ENCODE measurements around the gene AATF. TPM values are rescaled to one million over a fixed set of nuclear protein-coding genes. Genes with fewer than 3 reads are reported as not detected.

Gene AATF
- total RNA-seq, 1 donor from 2014 or later = 11.5 TPM

GRCh38 chr17:37103231-37103630, 154.5 kb downstream of the AATF start:
- H3K27me3 ChIP-seq (ENCODE audit: control insufficient read depth in 3 of 3, insufficient read depth in 3 of 3, low read length in 3 of 3) = no peaks in the 10 kb centered on the region
- no peak overlapping the region for H3K4me3 ChIP-seq (ENCODE audit: low read length in 3 of 3)
- no peak overlapping the region for H3K9ac ChIP-seq (ENCODE audit: low read depth in 1 of 3, low read length in 3 of 3)
- H3K9me3 ChIP-seq (ENCODE audit: control insufficient read depth in 3 of 3, low read length in 3 of 3) = no peaks in the 10 kb centered on the region
- peaks cover 2 to 9% (median 2%) of the 10 kb centered on the region in 3 donors for H3K4me1 ChIP-seq (ENCODE audit: control insufficient read depth in 3 of 3, insufficient read depth in 3 of 3, low read length in 3 of 3)
- no peak overlapping the region for H3K27ac ChIP-seq (ENCODE audit: low read depth, low read length)
- peaks cover 6 to 11% (median 10%) of the 10 kb centered on the region in 3 donors for H3K36me3 ChIP-seq (ENCODE audit: control insufficient read depth in 3 of 3, insufficient read depth in 3 of 3, low read length in 3 of 3)

GRCh38 chr17:37106049-37106448, 157.3 kb downstream of the AATF start:
- H3K27ac ChIP-seq (ENCODE audit: low read depth, low read length) = no peak overlapping the region
- no peaks in the 10 kb centered on the region for H3K27me3 ChIP-seq (ENCODE audit: control insufficient read depth in 3 of 3, insufficient read depth in 3 of 3, low read length in 3 of 3)
- H3K9me3 ChIP-seq (ENCODE audit: control insufficient read depth in 3 of 3, low read length in 3 of 3) = no peaks in the 10 kb centered on the region
- peaks cover 13 to 29% (median 21%) of the 10 kb centered on the region in 3 donors for H3K36me3 ChIP-seq (ENCODE audit: control insufficient read depth in 3 of 3, insufficient read depth in 3 of 3, low read length in 3 of 3)
- H3K9ac ChIP-seq (ENCODE audit: low read depth in 1 of 3, low read length in 3 of 3) = no peak overlapping the region
- peaks cover 2 to 9% (median 2%) of the 10 kb centered on the region in 3 donors for H3K4me1 ChIP-seq (ENCODE audit: control insufficient read depth in 3 of 3, insufficient read depth in 3 of 3, low read length in 3 of 3)
- no peak overlapping the region for H3K4me3 ChIP-seq (ENCODE audit: low read length in 3 of 3)

Small RNA genes within 50 kb of the gene (small RNA-seq; reads per million reads assigned to genes)
- gene AC243773.2 = not detected
- gene MIR2909 = not detected

Other genes with a start within 250 kb of the AATF start
- gene LHX1, start 11.5 kb upstream of the AATF start, total RNA-seq = not detected

Data from skeletal muscle tissue (tissue), 5 donors.